ENCODE measurements around the gene CEP164. TPM values are rescaled to one million over a fixed set of nuclear protein-coding genes. Genes with fewer than 3 reads are reported as not detected.

Gene CEP164
- total and polyA plus RNA-seq, 2 experiments from 2014 or later: 13.9 to 23.8 TPM

GRCh38 chr11:117281869-117282268 lies 45.8 kb upstream of the CEP164 start (continued):
- TF ChIP-seq ZNF462 (CRISPR knock-in tag; IDR thresholded peaks at IDR 0.05): no peak
- no peak for TF ChIP-seq STAT1 (IDR thresholded peaks at IDR 0.05; ENCODE audit: unreplicated experiment)
- TF ChIP-seq NANOG (IDR thresholded peaks at IDR 0.05; ENCODE audit: borderline replicate concordance): no peak

GRCh38 chr11:117282956-117283355 lies 44.7 kb upstream of the CEP164 start:
- Histone ChIP-seq H3K9me2 (ENCODE audit: insufficient read depth) (no peaks in the 10 kb centered on the region), H3K36me3 (ENCODE audit: insufficient read depth) (peaks cover 14% of the 10 kb centered on the region; the same call in 1 of the 2 replicates), H3K4me3 (no peak overlapping the region), H4K20me1 (replicated peaks; ENCODE audit: insufficient read depth) (no peaks in the 10 kb centered on the region), H2AFZ (no peak overlapping the region), H3K4me2 (no peak overlapping the region), H3K4me1 (ENCODE audit: insufficient read depth) (no peaks in the 10 kb centered on the region), H3K27me3 (ENCODE audit: insufficient read depth) (no peaks in the 10 kb centered on the region), H3F3A (replicated peaks; ENCODE audit: low read depth) (no peaks in the 10 kb centered on the region), H3K79me2 (replicated peaks; ENCODE audit: insufficient read depth) (no peaks in the 10 kb centered on the region), H3K27ac (ENCODE audit: low read depth) (no peak overlapping the region)
- H3K27ac Mint-ChIP-seq: no peak overlapping the region
- peaks cover 40% of the 10 kb centered on the region for H3K36me3 Mint-ChIP-seq (ENCODE audit: low read depth)
- no peak overlapping the region for H3K4me3 Mint-ChIP-seq
- no peaks in the 10 kb centered on the region for H3K27me3 Mint-ChIP-seq (ENCODE audit: insufficient read depth, low read depth, poor library complexity)
- ATAC-seq (no peak), DNase-seq (ENCODE audit: low spot score) (no peak)
- no peaks in the 10 kb centered on the region for H3K4me1 Mint-ChIP-seq
- H3K9me3 Mint-ChIP-seq: no peaks in the 10 kb centered on the region
- TF ChIP-seq POLR2AphosphoS5 (IDR thresholded peaks at IDR 0.05; ENCODE audit: low read depth): no peak
- TF ChIP-seq ETS1 (IDR thresholded peaks at IDR 0.05): no peak
- no peak for TF ChIP-seq ZNF331 (CRISPR knock-in tag; IDR thresholded peaks at IDR 0.05; ENCODE audit: low read depth)
- TF ChIP-seq NANOG (IDR thresholded peaks at IDR 0.05; ENCODE audit: borderline replicate concordance): no peak
- no peak for TF ChIP-seq ZNF114 (CRISPR knock-in tag; IDR thresholded peaks at IDR 0.05)
- TF ChIP-seq EZH2 (IDR thresholded peaks at IDR 0.05; ENCODE audit: low read depth, unreplicated experiment): no peak
- TF ChIP-seq REST (IDR thresholded peaks at IDR 0.05; ENCODE audit: unreplicated experiment): no peak
- no peak for TF ChIP-seq CREB1 (CRISPR knock-in tag; IDR thresholded peaks at IDR 0.05; ENCODE audit: low read depth)
- no peak for TF ChIP-seq STAT1 (IDR thresholded peaks at IDR 0.05; ENCODE audit: unreplicated experiment)
- TF ChIP-seq JUNB (IDR thresholded peaks at IDR 0.05; ENCODE audit: unreplicated experiment): no peak
